ENCODE results near the gene FXYD1.

DNA sequence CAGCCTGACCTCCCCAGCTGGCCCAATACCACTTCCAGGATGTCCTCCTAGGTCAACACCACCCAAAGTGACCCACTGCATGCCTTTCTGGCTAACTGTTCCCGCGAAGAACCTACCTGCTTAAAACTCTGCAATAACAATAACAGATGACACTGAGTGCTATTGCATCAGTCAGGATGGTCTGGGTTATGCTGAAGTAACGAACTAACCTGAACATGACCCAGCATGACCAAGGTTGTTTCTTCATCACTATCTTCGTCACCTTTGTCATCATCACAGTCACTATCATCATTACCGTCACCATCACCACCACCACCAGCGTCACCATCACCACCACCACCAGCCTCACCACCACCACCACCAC, 33.6 kb upstream of the FXYD1 start:
- TF ChIP-seq CTCF (conservative IDR thresholded peaks at IDR 0.05) (no peak), EZH2 (IDR thresholded peaks at IDR 0.05; ENCODE audit: low read depth) (no peak)

Data from PC-9 (cell line).